ENCODE measurements around the gene OR9I1.

- TF ChIP-seq CTCF (IDR thresholded peaks at IDR 0.05): no peak
- TF ChIP-seq POLR2A (IDR thresholded peaks at IDR 0.05; ENCODE audit: low read depth): no peak
Observed at GRCh38 chr11:58086528-58086927, 38.8 kb downstream of the OR9I1 start.
